ENCODE results near the gene ADAM8. TPM values are rescaled to one million over a fixed set of nuclear protein-coding genes. Genes with fewer than 3 reads are reported as not detected.

Gene ADAM8
- polyA plus RNA-seq, 1 donor (not counting 4 experiments of a cell fraction or from before 2014, with no cell fraction given), result 42.0 TPM

- no peak for TF ChIP-seq EZH2 (IDR thresholded peaks at IDR 0.05; ENCODE audit: low read length)
- no peak for TF ChIP-seq CTCF (optimal IDR thresholded peaks at IDR 0.05 in 1 of 3, IDR thresholded peaks at IDR 0.05 in 1 of 3, conservative IDR thresholded peaks at IDR 0.05 in 1 of 3; ENCODE audit: extremely low read depth in 1 of 3, insufficient read depth in 2 of 3, low read length in 3 of 3)
- peak overlapping the region; percentile 69 for H3K9ac ChIP-seq (ENCODE audit: control insufficient read depth, extremely low read depth, insufficient read depth, low read length)
- peak overlapping the region; percentile 84 for H3K27ac ChIP-seq (ENCODE audit: control insufficient read depth, insufficient read depth, low read length)
- no peaks in the 10 kb centered on the region for H3K9me3 ChIP-seq (ENCODE audit: control insufficient read depth, low read depth, low read length)
- H3K79me2 ChIP-seq (ENCODE audit: control insufficient read depth, insufficient read depth, low read length), result no peaks in the 10 kb centered on the region
- no peaks in the 10 kb centered on the region for H3K27me3 ChIP-seq (ENCODE audit: control insufficient read depth, extremely low read depth, insufficient read depth, low read length)
- no peaks in the 10 kb centered on the region for H3K9me1 ChIP-seq (ENCODE audit: control insufficient read depth, extremely low read depth, insufficient read depth, low read length)
- dilution Hi-C loops (cut with MboI; ENCODE audit: extremely low pct_ligation_motif_present, low sequenced_read_pairs), result no loop called here
- peaks cover 6% of the 10 kb centered on the region for H4K20me1 ChIP-seq (ENCODE audit: control insufficient read depth, extremely low read depth, insufficient read depth, low read length)
- H3K4me3 ChIP-seq (ENCODE audit: control insufficient read depth in 2 of 3, extremely low read depth in 1 of 3, insufficient read depth in 2 of 3, low read depth in 1 of 3, low read length in 3 of 3), result no peak overlapping the region
- no peak overlapping the region for H2AFZ ChIP-seq (ENCODE audit: control insufficient read depth, low read length)
- peaks cover 21 to 31% of the 10 kb centered on the region in 2 experiments for H3K36me3 ChIP-seq (ENCODE audit: control insufficient read depth in 2 of 2, extremely low read depth in 1 of 2, insufficient read depth in 2 of 2, low read length in 2 of 2)
- FAIRE-seq (peak; percentile 53), DNase-seq (ENCODE audit: low read depth, low spot score) (no peak)
- H3K4me1 ChIP-seq (ENCODE audit: control insufficient read depth, extremely low read depth, insufficient read depth, low read length), result peaks cover 55% of the 10 kb centered on the region
- peak overlapping the region; percentile 39 for H3K4me2 ChIP-seq (ENCODE audit: control insufficient read depth, extremely low read depth, insufficient read depth, low read depth, low read length)
Observed at GRCh38 chr10:133262696-133263095, 14.0 kb downstream of the ADAM8 start.

- H3K4me2 ChIP-seq (ENCODE audit: control insufficient read depth, extremely low read depth, insufficient read depth, low read depth, low read length), result peak overlapping the region; percentile 39
- H4K20me1 ChIP-seq (ENCODE audit: control insufficient read depth, extremely low read depth, insufficient read depth, low read length), result peaks cover 4% of the 10 kb centered on the region
- TF ChIP-seq CTCF (optimal IDR thresholded peaks at IDR 0.05 in 1 of 3, IDR thresholded peaks at IDR 0.05 in 1 of 3, conservative IDR thresholded peaks at IDR 0.05 in 1 of 3; ENCODE audit: extremely low read depth in 1 of 3, insufficient read depth in 2 of 3, low read length in 3 of 3), result no peak
- TF ChIP-seq EZH2 (IDR thresholded peaks at IDR 0.05; ENCODE audit: low read length), result no peak
- H3K9me3 ChIP-seq (ENCODE audit: control insufficient read depth, low read depth, low read length), result no peaks in the 10 kb centered on the region
- dilution Hi-C loops (cut with MboI; ENCODE audit: extremely low pct_ligation_motif_present, low sequenced_read_pairs), result no loop called here
- H2AFZ ChIP-seq (ENCODE audit: control insufficient read depth, low read length), result no peak overlapping the region
- H3K9me1 ChIP-seq (ENCODE audit: control insufficient read depth, extremely low read depth, insufficient read depth, low read length), result no peaks in the 10 kb centered on the region
- FAIRE-seq (no peak), DNase-seq (ENCODE audit: low read depth, low spot score) (no peak)
- H3K79me2 ChIP-seq (ENCODE audit: control insufficient read depth, insufficient read depth, low read length), result no peaks in the 10 kb centered on the region
- H3K9ac ChIP-seq (ENCODE audit: control insufficient read depth, extremely low read depth, insufficient read depth, low read length), result peak overlapping the region; percentile 69
- H3K27ac ChIP-seq (ENCODE audit: control insufficient read depth, insufficient read depth, low read length), result peak overlapping the region; percentile 84
- H3K4me1 ChIP-seq (ENCODE audit: control insufficient read depth, extremely low read depth, insufficient read depth, low read length), result peaks cover 62% of the 10 kb centered on the region
- no peaks in the 10 kb centered on the region for H3K27me3 ChIP-seq (ENCODE audit: control insufficient read depth, extremely low read depth, insufficient read depth, low read length)
- peaks cover 14 to 25% of the 10 kb centered on the region in 2 experiments for H3K36me3 ChIP-seq (ENCODE audit: control insufficient read depth in 2 of 2, extremely low read depth in 1 of 2, insufficient read depth in 2 of 2, low read length in 2 of 2)
- H3K4me3 ChIP-seq (ENCODE audit: control insufficient read depth in 2 of 3, extremely low read depth in 1 of 3, insufficient read depth in 2 of 3, low read depth in 1 of 3, low read length in 3 of 3), result peak overlapping the region; percentile 33 to 60 (median 35)
Observed at GRCh38 chr10:133261726-133262325, 14.8 kb downstream of the ADAM8 start.

All from keratinocyte (primary cell).